A549 (cell line): ENCODE measurements around the gene KIF24.

Source experiments
- CEBPB ChIP-seq, 2 experiments: fragments of >200 bp in 1 of 2; sonication (Bioruptor Twin) in 1 of 2; formaldehyde crosslinking in 1 of 2; IDR thresholded peaks; 2 replicates each; pipeline ENCODE4 v1.6.1; 2012 to 2016
- CTCF ChIP-seq: fragments of >200 bp; sonication (Bioruptor Twin); formaldehyde crosslinking; IDR thresholded peaks from 3 replicates; pipeline ENCODE4 v1.5.1; 2016
- FOSL2 ChIP-seq, 2 experiments: fragments of 450-650 bp in 1 of 2; fragments of >200 bp in 1 of 2; sonication (Bioruptor Twin) in 1 of 2; formaldehyde crosslinking; IDR thresholded peaks; 2 replicates each; pipeline versions ENCODE4 v1.5.0 to v1.6.1; 2016 to 2020; ENCODE audit warnings: mild to moderate bottlenecking in 1 of 2, moderate library complexity in 1 of 2
- HEYL ChIP-seq: fragments of 250-450 bp; sonication (Bioruptor Pico); IDR thresholded peaks from 2 replicates; pipeline ENCODE4 v1.8.0; 2021; ENCODE audit warnings: mild to moderate bottlenecking, moderate library complexity
- KDM5A ChIP-seq: fragments of 200-600 bp; sonication (generic); IDR thresholded peaks from 2 replicates; pipeline ENCODE4 v1.6.1; 2016; ENCODE audit warnings: antibody characterized with exemption, mild to moderate bottlenecking
- NFE2L2 ChIP-seq: fragments of 150-350 bp; conservative IDR thresholded peaks from 2 replicates; pipeline ENCODE4 v1.6.1; 2014; ENCODE audit warnings: low read length
- POLR2A ChIP-seq: IDR thresholded peaks from 2 replicates; pipeline ENCODE4 v1.6.1; 2012; ENCODE audit warnings: mild to moderate bottlenecking, low read length
- SMC3 ChIP-seq: fragments of >200 bp; sonication (Bioruptor Twin); formaldehyde crosslinking; IDR thresholded peaks from 3 replicates; pipeline ENCODE4 v1.6.1; 2018; ENCODE audit warnings: inconsistent platforms
- SREBF2 ChIP-seq: fragments of 450-650 bp; IDR thresholded peaks from 2 replicates; pipeline ENCODE4 v1.6.1; 2014; ENCODE audit warnings: mild to moderate bottlenecking, moderate library complexity
- ZSCAN20 ChIP-seq: fragments of 250-450 bp; sonication (Bioruptor Pico); IDR thresholded peaks from 2 replicates; pipeline ENCODE4 v1.8.0; 2022; ENCODE audit warnings: mild to moderate bottlenecking, moderate library complexity
- TF ChIP-seq, protein P1 (sequence below): fragments of 200-600 bp; sonication (generic); IDR thresholded peaks from 2 replicates; pipeline ENCODE4 v1.6.1; 2016; ENCODE audit warnings: antibody characterized with exemption, mild to moderate bottlenecking, moderate library complexity

- TF ChIP-seq CTCF: no peak
- TF ChIP-seq POLR2A: no peak
- no peak for TF ChIP-seq FOSL2 (IDR thresholded peaks at IDR 0.05)
- TF ChIP-seq FOSL2 (CRISPR knock-in tag; IDR thresholded peaks at IDR 0.05): no peak
- TF ChIP-seq SMC3: no peak
- TF ChIP-seq CEBPB (IDR thresholded peaks at IDR 0.05): no peak
- TF ChIP-seq ZSCAN20: no peak
- TF ChIP-seq HEYL (CRISPR knock-in tag): no peak
- TF ChIP-seq SREBF2: no peak
- TF ChIP-seq NFE2L2: no peak
- TF ChIP-seq, protein P1, sequence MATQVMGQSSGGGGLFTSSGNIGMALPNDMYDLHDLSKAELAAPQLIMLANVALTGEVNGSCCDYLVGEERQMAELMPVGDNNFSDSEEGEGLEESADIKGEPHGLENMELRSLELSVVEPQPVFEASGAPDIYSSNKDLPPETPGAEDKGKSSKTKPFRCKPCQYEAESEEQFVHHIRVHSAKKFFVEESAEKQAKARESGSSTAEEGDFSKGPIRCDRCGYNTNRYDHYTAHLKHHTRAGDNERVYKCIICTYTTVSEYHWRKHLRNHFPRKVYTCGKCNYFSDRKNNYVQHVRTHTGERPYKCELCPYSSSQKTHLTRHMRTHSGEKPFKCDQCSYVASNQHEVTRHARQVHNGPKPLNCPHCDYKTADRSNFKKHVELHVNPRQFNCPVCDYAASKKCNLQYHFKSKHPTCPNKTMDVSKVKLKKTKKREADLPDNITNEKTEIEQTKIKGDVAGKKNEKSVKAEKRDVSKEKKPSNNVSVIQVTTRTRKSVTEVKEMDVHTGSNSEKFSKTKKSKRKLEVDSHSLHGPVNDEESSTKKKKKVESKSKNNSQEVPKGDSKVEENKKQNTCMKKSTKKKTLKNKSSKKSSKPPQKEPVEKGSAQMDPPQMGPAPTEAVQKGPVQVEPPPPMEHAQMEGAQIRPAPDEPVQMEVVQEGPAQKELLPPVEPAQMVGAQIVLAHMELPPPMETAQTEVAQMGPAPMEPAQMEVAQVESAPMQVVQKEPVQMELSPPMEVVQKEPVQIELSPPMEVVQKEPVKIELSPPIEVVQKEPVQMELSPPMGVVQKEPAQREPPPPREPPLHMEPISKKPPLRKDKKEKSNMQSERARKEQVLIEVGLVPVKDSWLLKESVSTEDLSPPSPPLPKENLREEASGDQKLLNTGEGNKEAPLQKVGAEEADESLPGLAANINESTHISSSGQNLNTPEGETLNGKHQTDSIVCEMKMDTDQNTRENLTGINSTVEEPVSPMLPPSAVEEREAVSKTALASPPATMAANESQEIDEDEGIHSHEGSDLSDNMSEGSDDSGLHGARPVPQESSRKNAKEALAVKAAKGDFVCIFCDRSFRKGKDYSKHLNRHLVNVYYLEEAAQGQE: no peak
- no peak for TF ChIP-seq KDM5A
Observed at GRCh38 chr9:34291423-34291822, 37.6 kb downstream of the KIF24 start.
